ENCODE data around the gene SH3RF1. TPM values are rescaled to one million over a fixed set of nuclear protein-coding genes. Genes with fewer than 3 reads are reported as not detected.
"Not testable (repeated sequence)": the region's sequence is repeated elsewhere in the genome, so short reads cannot be mapped to it uniquely, and the experiment has no call there.

SH3RF1 gene
- total RNA-seq, 1 donor from 2014 or later, result 15.6 TPM

- intact Hi-C loops (cut with DNase I), result no loop called here
- DNase-seq (ENCODE audit: low spot score), result no peak
Measured at GRCh38 chr4:169183581-169183980, 87.2 kb downstream of the SH3RF1 start.

- DNase-seq (ENCODE audit: low spot score), result no peak
Measured at GRCh38 chr4:169179609-169180521, 90.9 kb downstream of the SH3RF1 start.

DNA sequence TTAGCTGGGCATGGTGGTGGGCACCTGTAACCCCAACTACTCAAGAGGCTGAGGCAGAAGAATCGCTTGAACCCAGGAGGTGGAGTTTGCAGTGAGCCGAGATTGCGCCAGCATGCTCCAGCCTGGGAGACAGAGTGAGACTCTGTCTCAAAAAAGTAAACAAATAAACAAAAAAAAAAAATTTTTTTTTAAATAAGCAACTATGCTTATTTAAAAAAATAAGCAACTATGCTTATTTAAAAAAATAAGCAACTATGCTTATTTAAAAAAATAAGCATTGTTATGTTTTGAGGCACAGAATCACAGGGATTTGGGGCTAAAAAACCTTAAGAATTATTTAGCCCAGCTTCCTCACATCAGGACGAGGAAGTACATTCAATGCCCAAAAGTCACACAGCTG is 92.7 kb downstream of the SH3RF1 start:
- DNase-seq (ENCODE audit: low spot score); intact Hi-C loops (cut with DNase I): not testable (repeated sequence)

More at GRCh38 chr4:169179609-169180521, 90.9 kb downstream of the SH3RF1 start:
- intact Hi-C loops (cut with DNase I), result no loop called here

DNA sequence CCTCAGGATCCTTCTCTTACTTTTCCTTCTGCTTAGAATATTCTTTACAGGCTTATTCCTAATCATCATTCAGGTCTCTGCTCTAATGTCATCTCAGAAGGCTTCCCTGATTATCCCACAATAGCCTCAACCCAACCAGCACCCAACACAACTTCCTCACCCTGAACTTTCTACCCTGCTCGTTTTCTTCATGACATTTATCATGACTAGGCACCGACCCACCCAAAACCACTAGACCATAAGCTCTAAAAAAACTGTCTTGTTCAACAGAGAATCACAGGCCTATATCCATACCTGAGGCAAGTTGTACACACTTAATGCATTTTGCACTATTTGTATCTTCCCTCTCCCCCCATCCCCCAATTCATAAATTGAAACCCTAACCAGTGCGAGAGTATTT is 95.3 kb downstream of the SH3RF1 start:
- no peak for DNase-seq (ENCODE audit: low spot score)
- intact Hi-C loops (cut with DNase I), result no loop called here

DNA sequence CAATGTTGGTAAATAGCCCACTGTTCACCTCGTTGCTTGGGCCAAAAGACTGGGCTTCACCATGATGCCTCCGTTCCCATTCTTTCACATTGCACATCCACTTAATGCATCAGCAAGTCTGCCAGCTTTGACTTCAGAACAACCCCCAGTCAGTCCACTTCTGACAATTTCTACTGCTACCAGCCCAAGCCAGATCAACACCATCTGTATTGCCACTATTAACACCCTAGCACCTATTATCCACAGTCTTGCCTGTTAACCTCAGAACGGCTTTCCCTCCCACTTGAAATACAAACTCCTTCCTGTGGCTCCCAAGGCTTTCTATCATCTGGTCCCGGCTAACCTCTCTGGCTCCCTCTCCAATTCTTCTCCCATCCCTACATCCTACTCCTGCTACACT is 95.7 kb downstream of the SH3RF1 start:
- DNase-seq (ENCODE audit: low spot score), result no peak
- intact Hi-C loops (cut with DNase I), result no loop called here

GRCh38 chr4:169174247-169174646 is 96.5 kb downstream of the SH3RF1 start:
- no peak for DNase-seq (ENCODE audit: low spot score)
- intact Hi-C loops (cut with DNase I), result no loop called here

GRCh38 chr4:169167957-169168858 is 102.5 kb downstream of the SH3RF1 start:
- intact Hi-C loops (cut with DNase I), result no loop called here
- no peak for DNase-seq (ENCODE audit: low spot score)

DNA sequence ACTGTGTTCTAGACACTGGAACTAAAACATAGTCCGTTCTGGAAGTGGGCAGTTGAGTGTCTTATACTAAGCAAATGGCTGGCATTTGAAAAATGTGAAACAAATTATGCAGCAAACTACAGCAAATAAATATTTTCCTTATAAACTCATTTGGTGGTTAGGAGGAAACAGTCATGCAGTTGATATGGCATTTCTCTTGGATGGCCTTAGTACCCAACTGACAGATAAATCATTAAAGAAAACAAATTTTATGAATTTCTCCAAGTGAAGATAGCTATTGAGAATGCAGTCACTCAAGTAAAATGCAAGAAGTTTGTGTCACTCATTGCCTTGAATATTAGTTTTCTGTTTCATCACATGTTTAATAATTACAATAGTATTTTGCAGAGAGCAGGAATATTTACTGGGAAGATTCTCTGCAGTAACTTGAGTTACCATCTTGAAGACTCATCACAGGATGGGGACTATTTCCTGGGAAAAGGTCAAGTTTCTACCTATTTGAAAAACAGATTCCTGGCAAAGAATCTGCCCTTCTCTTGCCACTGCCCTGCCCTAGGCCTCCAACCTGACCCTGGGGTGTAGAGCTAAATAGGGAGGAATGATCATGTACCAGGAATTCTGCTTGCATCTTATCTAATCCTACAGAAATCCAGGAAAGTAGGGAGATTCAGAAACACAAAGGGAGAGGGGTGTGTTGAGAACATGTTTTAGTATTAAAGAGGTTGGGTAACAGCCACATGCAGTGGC is 105.9 kb downstream of the SH3RF1 start:
- intact Hi-C loops (cut with DNase I), result no loop called here
- no peak for DNase-seq (ENCODE audit: low spot score)

- intact Hi-C loops (cut with DNase I), result no loop called here
- no peak for DNase-seq (ENCODE audit: low spot score)
Measured at GRCh38 chr4:169163947-169164668, 106.6 kb downstream of the SH3RF1 start.

- intact Hi-C loops (cut with DNase I), result no loop called here
- no peak for DNase-seq (ENCODE audit: low spot score)
Measured at GRCh38 chr4:169163495-169163894, 107.3 kb downstream of the SH3RF1 start.

- intact Hi-C loops (cut with DNase I), result no loop called here
- no peak for DNase-seq (ENCODE audit: low spot score)
Measured at GRCh38 chr4:169160825-169161224, 109.9 kb downstream of the SH3RF1 start.

DNA sequence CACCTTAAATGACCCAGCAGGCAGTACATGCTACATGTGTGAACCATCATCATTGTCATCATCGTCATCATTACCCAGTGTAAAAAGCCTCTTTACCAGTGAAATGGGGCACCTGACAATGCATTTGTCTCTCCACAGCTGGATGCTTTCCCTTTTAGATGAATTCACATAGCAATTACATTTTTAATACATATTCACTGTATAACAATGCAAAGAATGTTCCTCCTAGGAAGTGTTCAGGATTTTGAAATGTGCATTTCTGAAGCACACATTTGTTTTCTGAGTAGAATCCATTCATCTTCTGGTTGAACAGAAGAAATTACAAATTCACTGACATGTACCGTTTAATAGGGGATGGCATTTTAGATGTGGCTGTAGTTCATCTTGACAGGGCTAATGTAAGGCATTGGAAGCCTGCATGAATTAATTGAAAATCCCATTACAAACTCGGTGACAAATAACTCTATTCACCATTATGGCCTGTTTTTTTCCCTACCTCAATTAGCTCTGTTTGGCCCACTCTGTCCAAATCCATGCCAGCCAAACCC is 111.1 kb downstream of the SH3RF1 start:
- DNase-seq (ENCODE audit: low spot score), result no peak
- intact Hi-C loops (cut with DNase I), result no loop called here

DNA sequence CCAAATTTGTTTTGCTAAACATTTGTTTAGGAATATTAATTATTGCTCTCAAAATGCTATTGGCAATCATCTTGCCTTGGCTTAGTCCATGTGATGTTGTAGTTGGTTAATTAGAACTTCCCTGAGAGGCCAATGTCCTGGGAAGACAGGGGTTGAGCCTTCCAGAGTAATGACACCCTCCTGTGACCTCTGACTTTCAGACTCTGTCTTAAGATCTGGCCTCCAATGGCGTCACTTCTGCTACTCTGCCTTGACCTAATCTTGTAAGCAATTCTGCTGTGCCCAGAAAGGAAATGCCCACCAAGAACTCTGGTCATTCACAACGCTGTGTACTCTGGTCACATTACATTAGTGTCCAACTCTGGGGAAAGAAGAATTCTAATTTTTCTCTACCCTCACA is 111.9 kb downstream of the SH3RF1 start:
- no peak for DNase-seq (ENCODE audit: low spot score)
- intact Hi-C loops (cut with DNase I), result no loop called here

- intact Hi-C loops (cut with DNase I), result no loop called here
- DNase-seq (ENCODE audit: low spot score), result no peak
Measured at GRCh38 chr4:169158046-169158445, 112.7 kb downstream of the SH3RF1 start.

GRCh38 chr4:169156392-169156791 is 114.4 kb downstream of the SH3RF1 start:
- DNase-seq (ENCODE audit: low spot score), result no peak
- intact Hi-C loops (cut with DNase I), result no loop called here

- intact Hi-C loops (cut with DNase I), result no loop called here
- DNase-seq (ENCODE audit: low spot score), result no peak
Measured at GRCh38 chr4:169154121-169154520, 116.6 kb downstream of the SH3RF1 start.

GRCh38 chr4:169153481-169154087 is 117.2 kb downstream of the SH3RF1 start:
- intact Hi-C loops (cut with DNase I), result no loop called here
- DNase-seq (ENCODE audit: low spot score), result no peak

DNA sequence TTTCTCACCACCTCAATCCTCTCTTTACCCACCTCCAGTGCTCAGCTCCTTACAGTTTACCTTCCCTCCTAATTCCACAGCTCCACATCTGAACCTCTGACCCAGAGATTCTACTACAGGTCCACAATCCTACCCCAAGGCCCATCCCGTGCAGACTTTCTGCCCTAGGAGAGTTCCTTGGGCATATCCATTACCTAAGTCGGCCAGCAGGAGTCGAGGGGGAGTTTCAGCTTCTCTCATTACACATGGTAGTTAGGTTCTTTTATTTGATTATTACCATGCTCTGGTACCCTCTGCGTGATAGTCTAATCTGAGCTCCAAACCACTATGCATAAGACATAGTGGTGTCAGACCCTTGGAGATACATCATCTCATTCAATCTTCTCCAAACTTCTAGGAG is 117.9 kb downstream of the SH3RF1 start:
- no peak for DNase-seq (ENCODE audit: low spot score)
- intact Hi-C loops (cut with DNase I), result no loop called here

Data from cardiac septum (tissue), 1 donor.